HepG2 (cell line): ENCODE data around the gene TRAPPC3. TPM values are rescaled to one million over a fixed set of nuclear protein-coding genes. Genes with fewer than 3 reads are reported as not detected.

Experiments used
- AHR ChIP-seq: IDR thresholded peaks from 2 replicates; pipeline ENCODE4 v1.6.1; 2018; ENCODE audit warnings: missing genetic modification reagents, missing compliant biosample characterization
- AKNA ChIP-seq: sonication (generic); formaldehyde crosslinking; IDR thresholded peaks from 2 replicates; pipeline ENCODE4 v1.4.0; 2020; ENCODE audit warnings: missing genetic modification reagents, borderline replicate concordance
- ATF7-NPFF ChIP-seq: sonication (generic); formaldehyde crosslinking; IDR thresholded peaks from 2 replicates; pipeline ENCODE4 v1.8.1; 2023; ENCODE audit warnings: mild to moderate bottlenecking, low read depth, missing genetic modification reagents, moderate library complexity
- CEBPB ChIP-seq: IDR thresholded peaks from 2 replicates; pipeline ENCODE4 v1.6.1; 2011; ENCODE audit warnings: low read depth, low read length, improper control_type of control experiment, borderline replicate concordance
- KMT2A ChIP-seq: sonication (generic); formaldehyde crosslinking; IDR thresholded peaks from 2 replicates; pipeline ENCODE4 v1.4.0; 2020; ENCODE audit warnings: missing genetic modification reagents
- MAZ ChIP-seq, 2 experiments: sonication (generic) in 1 of 2; formaldehyde crosslinking in 1 of 2; IDR thresholded peaks; 2 replicates each; pipeline versions ENCODE4 v1.5.0 to v1.6.1; 2012 to 2020; ENCODE audit warnings: low read depth in 2 of 2, mild to moderate bottlenecking in 2 of 2, borderline replicate concordance in 1 of 2, improper control_type of control experiment in 1 of 2, low read length in 1 of 2, missing genetic modification reagents in 1 of 2, moderate library complexity in 1 of 2
- MYC ChIP-seq: sonication (generic); formaldehyde crosslinking; IDR thresholded peaks from 2 replicates; pipeline ENCODE4 v1.9.0; 2021; ENCODE audit warnings: missing genetic modification reagents, borderline replicate concordance
- SIX4 ChIP-seq: sonication (generic); formaldehyde crosslinking; IDR thresholded peaks from 2 replicates; pipeline ENCODE4 v1.4.0; 2020; ENCODE audit warnings: missing genetic modification reagents
- TBL1XR1 ChIP-seq: fragments of 150-350 bp; IDR thresholded peaks from 2 replicates; pipeline ENCODE4 v1.6.1; 2014; ENCODE audit warnings: borderline replicate concordance, low read length; ENCODE audit not compliant: partially characterized antibody
- TRAFD1 ChIP-seq: sonication (generic); formaldehyde crosslinking; IDR thresholded peaks from 2 replicates; pipeline ENCODE4 v1.5.1; 2020; ENCODE audit warnings: missing genetic modification reagents, mild to moderate bottlenecking, borderline replicate concordance
- ZFX ChIP-seq: sonication (generic); formaldehyde crosslinking; IDR thresholded peaks from 2 replicates; pipeline ENCODE4 v1.4.0; 2020; ENCODE audit warnings: mild to moderate bottlenecking, low read depth, missing genetic modification reagents, moderate library complexity
- ZNF616 ChIP-seq: sonication (generic); formaldehyde crosslinking; IDR thresholded peaks from 2 replicates; pipeline ENCODE4 v1.5.0; 2020; ENCODE audit warnings: low read depth, mild to moderate bottlenecking, missing genetic modification reagents
- ZNF710 ChIP-seq: sonication (generic); formaldehyde crosslinking; IDR thresholded peaks from 2 replicates; pipeline ENCODE4 v1.5.0; 2020; ENCODE audit warnings: mild to moderate bottlenecking, missing genetic modification reagents, borderline replicate concordance
- ZNF839 ChIP-seq: sonication (generic); formaldehyde crosslinking; IDR thresholded peaks from 2 replicates; pipeline ENCODE4 v1.4.0; 2020; ENCODE audit warnings: missing genetic modification reagents, mild to moderate bottlenecking, borderline replicate concordance
- ZSCAN30 ChIP-seq: sonication (generic); formaldehyde crosslinking; IDR thresholded peaks from 2 replicates; pipeline ENCODE4 v1.5.0; 2020; ENCODE audit warnings: mild to moderate bottlenecking, missing genetic modification reagents
- polyA plus RNA-seq, 8 experiments: library from polyadenylated mRNA; depleted of rRNA in 3 of 8; stranded (reverse) in 7 of 8; unstranded in 1 of 8; fragments of >200 nt; fragmentation: Illumina TruSeq in 4 of 8; extraction: Trizol in 4 of 8; gene quantifications; 2 replicates each; pipeline versions ENCODE4 v1.2.1 to v1.2.3, GENCODE V29; 2011 to 2016; ENCODE audit warnings: low read depth in 4 of 8, missing spikeins in 1 of 8, mixed read lengths in 1 of 8; ENCODE audit not compliant: insufficient read depth in 1 of 8
- total RNA-seq, 5 experiments: library from RNA; depleted of rRNA; stranded (reverse); fragments of >200 nt; fragmentation: Illumina TruSeq; extraction: Trizol; gene quantifications; 2 replicates each; pipeline ENCODE4 v1.2.3, GENCODE V29; 2016; ENCODE audit warnings: low read depth in 1 of 5
- TF ChIP-seq, protein P1 (sequence below): sonication (generic); formaldehyde crosslinking; IDR thresholded peaks from 2 replicates; pipeline ENCODE4 v1.5.1; 2020; ENCODE audit warnings: missing genetic modification reagents, mild to moderate bottlenecking, borderline replicate concordance

TRAPPC3 gene
- total and polyA plus RNA-seq, 2 of the 13 experiments (the other 11 are each of a cell fraction or from before 2014, with no cell fraction given) = 53.7 to 62.4 TPM

GRCh38 chr1:36156329-36157114 is 7.2 kb upstream of the TRAPPC3 start (continued):
- TF ChIP-seq AKNA (CRISPR knock-in tag) (no peak), ZSCAN30 (no peak), TBL1XR1 (no peak), KMT2A (CRISPR knock-in tag) (no peak), SIX4 (no peak), ZNF839 (no peak), ZFX (CRISPR knock-in tag) (peak; percentile 68), ZNF616 (0 out of 2 replicates have a peak, but pooled peaks have one; percentile 41), AHR (CRISPR knock-in tag) (no peak), TRAFD1 (CRISPR knock-in tag) (no peak), ZNF710 (CRISPR knock-in tag) (no peak), MYC (CRISPR knock-in tag) (peak; percentile 62; the same call in 1 of the 2 replicates), MAZ (IDR thresholded peaks at IDR 0.05; ENCODE audit: borderline replicate concordance, low read depth, low read length) (peak; percentile 59; the same call in 1 of the 2 replicates), MAZ (CRISPR knock-in tag; IDR thresholded peaks at IDR 0.05; ENCODE audit: low read depth) (peak; percentile 67; the same call in 1 of the 2 replicates), ATF7-NPFF (no peak), CEBPB (no peak)
- TF ChIP-seq, protein P1, sequence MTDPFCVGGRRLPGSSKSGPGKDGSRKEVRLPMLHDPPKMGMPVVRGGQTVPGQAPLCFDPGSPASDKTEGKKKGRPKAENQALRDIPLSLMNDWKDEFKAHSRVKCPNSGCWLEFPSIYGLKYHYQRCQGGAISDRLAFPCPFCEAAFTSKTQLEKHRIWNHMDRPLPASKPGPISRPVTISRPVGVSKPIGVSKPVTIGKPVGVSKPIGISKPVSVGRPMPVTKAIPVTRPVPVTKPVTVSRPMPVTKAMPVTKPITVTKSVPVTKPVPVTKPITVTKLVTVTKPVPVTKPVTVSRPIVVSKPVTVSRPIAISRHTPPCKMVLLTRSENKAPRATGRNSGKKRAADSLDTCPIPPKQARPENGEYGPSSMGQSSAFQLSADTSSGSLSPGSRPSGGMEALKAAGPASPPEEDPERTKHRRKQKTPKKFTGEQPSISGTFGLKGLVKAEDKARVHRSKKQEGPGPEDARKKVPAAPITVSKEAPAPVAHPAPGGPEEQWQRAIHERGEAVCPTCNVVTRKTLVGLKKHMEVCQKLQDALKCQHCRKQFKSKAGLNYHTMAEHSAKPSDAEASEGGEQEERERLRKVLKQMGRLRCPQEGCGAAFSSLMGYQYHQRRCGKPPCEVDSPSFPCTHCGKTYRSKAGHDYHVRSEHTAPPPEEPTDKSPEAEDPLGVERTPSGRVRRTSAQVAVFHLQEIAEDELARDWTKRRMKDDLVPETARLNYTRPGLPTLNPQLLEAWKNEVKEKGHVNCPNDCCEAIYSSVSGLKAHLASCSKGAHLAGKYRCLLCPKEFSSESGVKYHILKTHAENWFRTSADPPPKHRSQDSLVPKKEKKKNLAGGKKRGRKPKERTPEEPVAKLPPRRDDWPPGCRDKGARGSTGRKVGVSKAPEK (CRISPR knock-in tag) = no peak
